ENCODE measurements around the gene RUVBL1. TPM values are rescaled to one million over a fixed set of nuclear protein-coding genes. Genes with fewer than 3 reads are reported as not detected.
"Not testable (repeated sequence)": the region's sequence is repeated elsewhere in the genome, so short reads cannot be mapped to it uniquely, and the experiment has no call there.

The RUVBL1 gene
- polyA plus RNA-seq (2012; ENCODE audit: missing spikeins), result 69.8 TPM

- FAIRE-seq, result peak; percentile 78
- DNase-seq (ENCODE audit: insufficient read length), result peak; percentile 96
- TF ChIP-seq POLR2A (IDR thresholded peaks at IDR 0.05; ENCODE audit: low read depth, low read length), result peak; percentile 71; the same call in 1 of the 2 replicates
- TF ChIP-seq POLR2AphosphoS5 (IDR thresholded peaks at IDR 0.05; ENCODE audit: low read depth, low read length), result no peak
Observed at GRCh38 chr3:128123538-128124368, at the start of gene RUVBL1. TSS of gene RUVBL1 (minus strand) at chr3:128123812. CDS start at chr3:128123724, 88 bp downstream.

GRCh38 chr3:128173200-128173599 is 49.6 kb upstream of the RUVBL1 start:
- DNase-seq (ENCODE audit: insufficient read length) (no peak), FAIRE-seq (no peak)
- TF ChIP-seq TAF1 (IDR thresholded peaks at IDR 0.05; ENCODE audit: borderline replicate concordance, low read depth, low read length) (no peak), POLR2AphosphoS5 (IDR thresholded peaks at IDR 0.05; ENCODE audit: low read depth, low read length) (no peak), POLR2A (IDR thresholded peaks at IDR 0.05; ENCODE audit: low read depth, low read length) (no peak)

GRCh38 chr3:128170866-128171516 is 47.4 kb upstream of the RUVBL1 start:
- FAIRE-seq (no peak), DNase-seq (ENCODE audit: insufficient read length) (no peak)
- TF ChIP-seq POLR2AphosphoS5 (IDR thresholded peaks at IDR 0.05; ENCODE audit: low read depth, low read length), result no peak

- DNase-seq (ENCODE audit: insufficient read length), result no peak
- FAIRE-seq, result no peak
- TF ChIP-seq TAF1 (IDR thresholded peaks at IDR 0.05; ENCODE audit: borderline replicate concordance, low read depth, low read length) (no peak), POLR2A (IDR thresholded peaks at IDR 0.05; ENCODE audit: low read depth, low read length) (no peak), POLR2AphosphoS5 (IDR thresholded peaks at IDR 0.05; ENCODE audit: low read depth, low read length) (no peak)
Observed at GRCh38 chr3:128168836-128169235, 45.2 kb upstream of the RUVBL1 start.

GRCh38 chr3:128167973-128168674 is 44.5 kb upstream of the RUVBL1 start:
- FAIRE-seq (no peak), DNase-seq (ENCODE audit: insufficient read length) (no peak)
- TF ChIP-seq POLR2AphosphoS5 (IDR thresholded peaks at IDR 0.05; ENCODE audit: low read depth, low read length), result no peak
- no peak for TF ChIP-seq POLR2A (IDR thresholded peaks at IDR 0.05; ENCODE audit: low read depth, low read length)
- TF ChIP-seq TAF1 (IDR thresholded peaks at IDR 0.05; ENCODE audit: borderline replicate concordance, low read depth, low read length), result no peak

- DNase-seq (ENCODE audit: insufficient read length), result no peak
- TF ChIP-seq POLR2A (IDR thresholded peaks at IDR 0.05; ENCODE audit: low read depth, low read length) (no peak), TAF1 (IDR thresholded peaks at IDR 0.05; ENCODE audit: borderline replicate concordance, low read depth, low read length) (no peak)
- no peak for FAIRE-seq
Observed at GRCh38 chr3:128167646-128167972, 44.0 kb upstream of the RUVBL1 start.

GRCh38 chr3:128166971-128167453 is 43.4 kb upstream of the RUVBL1 start:
- DNase-seq (ENCODE audit: insufficient read length) (no peak), FAIRE-seq (no peak)
- no peak for TF ChIP-seq POLR2AphosphoS5 (IDR thresholded peaks at IDR 0.05; ENCODE audit: low read depth, low read length)
- no peak for TF ChIP-seq POLR2A (IDR thresholded peaks at IDR 0.05; ENCODE audit: low read depth, low read length)
- no peak for TF ChIP-seq TAF1 (IDR thresholded peaks at IDR 0.05; ENCODE audit: borderline replicate concordance, low read depth, low read length)

GRCh38 chr3:128163432-128163831 is 39.8 kb upstream of the RUVBL1 start:
- DNase-seq (ENCODE audit: insufficient read length) (no peak), FAIRE-seq (no peak)
- TF ChIP-seq TAF1 (IDR thresholded peaks at IDR 0.05; ENCODE audit: borderline replicate concordance, low read depth, low read length) (no peak), POLR2AphosphoS5 (IDR thresholded peaks at IDR 0.05; ENCODE audit: low read depth, low read length) (no peak), POLR2A (IDR thresholded peaks at IDR 0.05; ENCODE audit: low read depth, low read length) (no peak)

- DNase-seq (ENCODE audit: insufficient read length), result no peak
- FAIRE-seq, result no peak
- TF ChIP-seq TAF1 (IDR thresholded peaks at IDR 0.05; ENCODE audit: borderline replicate concordance, low read depth, low read length) (no peak), POLR2A (IDR thresholded peaks at IDR 0.05; ENCODE audit: low read depth, low read length) (no peak), POLR2AphosphoS5 (IDR thresholded peaks at IDR 0.05; ENCODE audit: low read depth, low read length) (no peak)
Observed at GRCh38 chr3:128160661-128161060, 37.0 kb upstream of the RUVBL1 start.

- FAIRE-seq (no peak), DNase-seq (ENCODE audit: insufficient read length) (no peak)
- TF ChIP-seq TAF1 (IDR thresholded peaks at IDR 0.05; ENCODE audit: borderline replicate concordance, low read depth, low read length) (no peak), POLR2AphosphoS5 (IDR thresholded peaks at IDR 0.05; ENCODE audit: low read depth, low read length) (no peak), POLR2A (IDR thresholded peaks at IDR 0.05; ENCODE audit: low read depth, low read length) (no peak)
Observed at GRCh38 chr3:128155616-128156360, 32.2 kb upstream of the RUVBL1 start.

GRCh38 chr3:128154354-128154753 is 30.7 kb upstream of the RUVBL1 start:
- not testable (repeated sequence) for DNase-seq (ENCODE audit: insufficient read length); FAIRE-seq

Measured in GM12892 (cell line).